Measurements from ENCODE around the gene TLX2. TPM values are rescaled to one million over a fixed set of nuclear protein-coding genes. Genes with fewer than 3 reads are reported as not detected.
A peak's percentile ranks its signal among the peaks of the same experiment; 100 is the strongest.

TLX2 gene
- total and polyA plus RNA-seq, 2 of the 8 experiments (the other 6 are each of a cell fraction or from before 2014, with no cell fraction given): 0.06 to 0.17 TPM

DNA sequence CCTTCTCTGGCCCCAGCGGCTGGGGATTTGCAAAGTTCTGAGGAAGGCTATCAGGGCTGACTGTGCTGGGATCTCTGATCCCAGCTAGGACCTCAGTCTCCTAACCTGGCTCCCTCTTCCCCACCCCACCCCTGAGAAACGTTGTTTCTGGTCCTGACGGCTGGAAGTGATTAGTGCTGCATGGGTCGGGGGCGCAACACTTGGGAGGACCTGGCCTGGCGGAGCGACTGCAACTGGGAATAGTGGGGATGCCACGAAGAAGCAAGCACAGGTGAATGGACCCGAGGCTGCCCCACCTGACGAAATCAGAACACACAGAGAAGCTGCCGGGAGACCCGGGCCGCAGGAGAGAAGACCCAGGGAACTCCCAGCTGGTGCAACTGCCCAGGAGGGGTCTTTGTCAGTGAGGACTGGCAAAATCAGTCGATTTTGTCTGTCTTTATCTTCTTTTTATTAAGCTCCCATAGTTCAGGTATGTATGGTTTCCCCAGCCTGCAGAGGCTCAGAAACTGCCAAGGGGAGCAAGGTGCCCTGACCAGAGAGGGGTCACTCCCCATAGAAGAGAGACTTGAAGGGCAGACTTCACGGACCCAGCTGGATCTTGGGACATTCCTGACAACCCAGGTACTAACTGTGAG, 14.2 kb upstream of the TLX2 start (continued):
- TF ChIP-seq CBX8 (IDR thresholded peaks at IDR 0.05; ENCODE audit: borderline replicate concordance, low read depth, low read length): no peak
- TF ChIP-seq, protein P1, sequence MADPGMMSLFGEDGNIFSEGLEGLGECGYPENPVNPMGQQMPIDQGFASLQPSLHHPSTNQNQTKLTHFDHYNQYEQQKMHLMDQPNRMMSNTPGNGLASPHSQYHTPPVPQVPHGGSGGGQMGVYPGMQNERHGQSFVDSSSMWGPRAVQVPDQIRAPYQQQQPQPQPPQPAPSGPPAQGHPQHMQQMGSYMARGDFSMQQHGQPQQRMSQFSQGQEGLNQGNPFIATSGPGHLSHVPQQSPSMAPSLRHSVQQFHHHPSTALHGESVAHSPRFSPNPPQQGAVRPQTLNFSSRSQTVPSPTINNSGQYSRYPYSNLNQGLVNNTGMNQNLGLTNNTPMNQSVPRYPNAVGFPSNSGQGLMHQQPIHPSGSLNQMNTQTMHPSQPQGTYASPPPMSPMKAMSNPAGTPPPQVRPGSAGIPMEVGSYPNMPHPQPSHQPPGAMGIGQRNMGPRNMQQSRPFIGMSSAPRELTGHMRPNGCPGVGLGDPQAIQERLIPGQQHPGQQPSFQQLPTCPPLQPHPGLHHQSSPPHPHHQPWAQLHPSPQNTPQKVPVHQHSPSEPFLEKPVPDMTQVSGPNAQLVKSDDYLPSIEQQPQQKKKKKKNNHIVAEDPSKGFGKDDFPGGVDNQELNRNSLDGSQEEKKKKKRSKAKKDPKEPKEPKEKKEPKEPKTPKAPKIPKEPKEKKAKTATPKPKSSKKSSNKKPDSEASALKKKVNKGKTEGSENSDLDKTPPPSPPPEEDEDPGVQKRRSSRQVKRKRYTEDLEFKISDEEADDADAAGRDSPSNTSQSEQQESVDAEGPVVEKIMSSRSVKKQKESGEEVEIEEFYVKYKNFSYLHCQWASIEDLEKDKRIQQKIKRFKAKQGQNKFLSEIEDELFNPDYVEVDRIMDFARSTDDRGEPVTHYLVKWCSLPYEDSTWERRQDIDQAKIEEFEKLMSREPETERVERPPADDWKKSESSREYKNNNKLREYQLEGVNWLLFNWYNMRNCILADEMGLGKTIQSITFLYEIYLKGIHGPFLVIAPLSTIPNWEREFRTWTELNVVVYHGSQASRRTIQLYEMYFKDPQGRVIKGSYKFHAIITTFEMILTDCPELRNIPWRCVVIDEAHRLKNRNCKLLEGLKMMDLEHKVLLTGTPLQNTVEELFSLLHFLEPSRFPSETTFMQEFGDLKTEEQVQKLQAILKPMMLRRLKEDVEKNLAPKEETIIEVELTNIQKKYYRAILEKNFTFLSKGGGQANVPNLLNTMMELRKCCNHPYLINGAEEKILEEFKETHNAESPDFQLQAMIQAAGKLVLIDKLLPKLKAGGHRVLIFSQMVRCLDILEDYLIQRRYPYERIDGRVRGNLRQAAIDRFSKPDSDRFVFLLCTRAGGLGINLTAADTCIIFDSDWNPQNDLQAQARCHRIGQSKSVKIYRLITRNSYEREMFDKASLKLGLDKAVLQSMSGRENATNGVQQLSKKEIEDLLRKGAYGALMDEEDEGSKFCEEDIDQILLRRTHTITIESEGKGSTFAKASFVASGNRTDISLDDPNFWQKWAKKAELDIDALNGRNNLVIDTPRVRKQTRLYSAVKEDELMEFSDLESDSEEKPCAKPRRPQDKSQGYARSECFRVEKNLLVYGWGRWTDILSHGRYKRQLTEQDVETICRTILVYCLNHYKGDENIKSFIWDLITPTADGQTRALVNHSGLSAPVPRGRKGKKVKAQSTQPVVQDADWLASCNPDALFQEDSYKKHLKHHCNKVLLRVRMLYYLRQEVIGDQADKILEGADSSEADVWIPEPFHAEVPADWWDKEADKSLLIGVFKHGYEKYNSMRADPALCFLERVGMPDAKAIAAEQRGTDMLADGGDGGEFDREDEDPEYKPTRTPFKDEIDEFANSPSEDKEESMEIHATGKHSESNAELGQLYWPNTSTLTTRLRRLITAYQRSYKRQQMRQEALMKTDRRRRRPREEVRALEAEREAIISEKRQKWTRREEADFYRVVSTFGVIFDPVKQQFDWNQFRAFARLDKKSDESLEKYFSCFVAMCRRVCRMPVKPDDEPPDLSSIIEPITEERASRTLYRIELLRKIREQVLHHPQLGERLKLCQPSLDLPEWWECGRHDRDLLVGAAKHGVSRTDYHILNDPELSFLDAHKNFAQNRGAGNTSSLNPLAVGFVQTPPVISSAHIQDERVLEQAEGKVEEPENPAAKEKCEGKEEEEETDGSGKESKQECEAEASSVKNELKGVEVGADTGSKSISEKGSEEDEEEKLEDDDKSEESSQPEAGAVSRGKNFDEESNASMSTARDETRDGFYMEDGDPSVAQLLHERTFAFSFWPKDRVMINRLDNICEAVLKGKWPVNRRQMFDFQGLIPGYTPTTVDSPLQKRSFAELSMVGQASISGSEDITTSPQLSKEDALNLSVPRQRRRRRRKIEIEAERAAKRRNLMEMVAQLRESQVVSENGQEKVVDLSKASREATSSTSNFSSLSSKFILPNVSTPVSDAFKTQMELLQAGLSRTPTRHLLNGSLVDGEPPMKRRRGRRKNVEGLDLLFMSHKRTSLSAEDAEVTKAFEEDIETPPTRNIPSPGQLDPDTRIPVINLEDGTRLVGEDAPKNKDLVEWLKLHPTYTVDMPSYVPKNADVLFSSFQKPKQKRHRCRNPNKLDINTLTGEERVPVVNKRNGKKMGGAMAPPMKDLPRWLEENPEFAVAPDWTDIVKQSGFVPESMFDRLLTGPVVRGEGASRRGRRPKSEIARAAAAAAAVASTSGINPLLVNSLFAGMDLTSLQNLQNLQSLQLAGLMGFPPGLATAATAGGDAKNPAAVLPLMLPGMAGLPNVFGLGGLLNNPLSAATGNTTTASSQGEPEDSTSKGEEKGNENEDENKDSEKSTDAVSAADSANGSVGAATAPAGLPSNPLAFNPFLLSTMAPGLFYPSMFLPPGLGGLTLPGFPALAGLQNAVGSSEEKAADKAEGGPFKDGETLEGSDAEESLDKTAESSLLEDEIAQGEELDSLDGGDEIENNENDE (IDR thresholded peaks at IDR 0.05; ENCODE audit: insufficient replicate concordance, low read length): no peak
- no peak for TF ChIP-seq KDM1A (IDR thresholded peaks at IDR 0.05; ENCODE audit: borderline replicate concordance, low read length)
- no peak for TF ChIP-seq EGR1 (IDR thresholded peaks at IDR 0.05; ENCODE audit: borderline replicate concordance, low read depth, low read length)
- TF ChIP-seq CEBPB (IDR thresholded peaks at IDR 0.05; ENCODE audit: low read depth, low read length): no peak
- no peak for TF ChIP-seq RXRA (IDR thresholded peaks at IDR 0.05; ENCODE audit: insufficient read depth, low read depth, low read length)
- peak; percentile 21 for TF ChIP-seq SUZ12 (IDR thresholded peaks at IDR 0.05; ENCODE audit: low read length)
- TF ChIP-seq RAD21 (IDR thresholded peaks at IDR 0.05 in 1 of 2, conservative IDR thresholded peaks at IDR 0.05 in 1 of 2; ENCODE audit: low read depth in 2 of 2, low read length in 2 of 2): no peak
- no peak for TF ChIP-seq BACH1 (IDR thresholded peaks at IDR 0.05; ENCODE audit: low read length)

Measured in H1 (cell line).